Adipocyte (in vitro differentiated cells): ENCODE results near the gene HTR1D.
"Not testable (repeated sequence)": the region's sequence is repeated elsewhere in the genome, so short reads cannot be mapped to it uniquely, and the experiment has no call there.

ENCODE experiments used
- DNase-seq: peaks from one replicate; pipeline ENCODE4 v3.0.0-alpha.2; 2015; ENCODE audit warnings: low read depth
- H3K27me3 ChIP-seq: replicated peaks from 2 replicates; pipeline ENCODE4 v1.7.0; 2013; ENCODE audit warnings: mild to moderate bottlenecking, low read length, moderate library complexity; ENCODE audit not compliant: control insufficient read depth, insufficient read depth
- H3K36me3 ChIP-seq: 2 replicates; pipeline ENCODE4 v1.7.0; 2013; ENCODE audit warnings: low read length, mild to moderate bottlenecking, moderate library complexity; ENCODE audit not compliant: control insufficient read depth, insufficient read depth, severe bottlenecking
- H3K4me1 ChIP-seq: 2 replicates; pipeline ENCODE4 v1.7.0; 2013; ENCODE audit warnings: mild to moderate bottlenecking, low read length, moderate library complexity; ENCODE audit not compliant: control insufficient read depth, insufficient read depth
- H3K4me3 ChIP-seq: 2 replicates; pipeline ENCODE4 v1.7.0; 2013; ENCODE audit warnings: mild to moderate bottlenecking, low read length, moderate library complexity
- H3K9ac ChIP-seq: 2 replicates; pipeline ENCODE4 v1.7.0; 2013; ENCODE audit warnings: mild to moderate bottlenecking, low read length, moderate library complexity
- H3K9me3 ChIP-seq: 2 replicates; pipeline ENCODE4 v1.7.0; 2013; ENCODE audit warnings: mild to moderate bottlenecking, low read length, moderate library complexity; ENCODE audit not compliant: control insufficient read depth

The HTR1D gene

GRCh38 chr1:23196627-23197328, 20.5 kb downstream of the HTR1D start:
- Histone ChIP-seq H3K9ac (no peak overlapping the region), H3K4me1 (peaks cover 24% of the 10 kb centered on the region), H3K27me3 (no peaks in the 10 kb centered on the region), H3K36me3 (no peaks in the 10 kb centered on the region), H3K4me3 (no peak overlapping the region), H3K9me3 (no peaks in the 10 kb centered on the region)
- peak; percentile 92 for DNase-seq

GRCh38 chr1:23194119-23194984, 22.9 kb downstream of the HTR1D start:
- peak; percentile 73 for DNase-seq
- Histone ChIP-seq H3K4me3 (peak overlapping the region; percentile 63), H3K27me3 (peaks cover 7% of the 10 kb centered on the region), H3K9ac (peak overlapping the region; percentile 10), H3K9me3 (no peaks in the 10 kb centered on the region), H3K4me1 (peaks cover 24% of the 10 kb centered on the region), H3K36me3 (no peaks in the 10 kb centered on the region)

- H3K4me3 ChIP-seq, result no peak overlapping the region
- peaks cover 23% of the 10 kb centered on the region for H3K4me1 ChIP-seq
- H3K36me3 ChIP-seq, result no peaks in the 10 kb centered on the region
- H3K27me3 ChIP-seq, result peaks cover 7% of the 10 kb centered on the region
- H3K9ac ChIP-seq, result no peak overlapping the region
- H3K9me3 ChIP-seq, result no peaks in the 10 kb centered on the region
- no peak for DNase-seq
These were observed 23.7 kb downstream of the HTR1D start for GRCh38 chr1:23193391-23194118.

- DNase-seq, result no peak
- Histone ChIP-seq H3K9me3 (no peaks in the 10 kb centered on the region), H3K9ac (no peak overlapping the region), H3K4me1 (peaks cover 15% of the 10 kb centered on the region), H3K27me3 (peaks cover 7% of the 10 kb centered on the region), H3K4me3 (no peak overlapping the region), H3K36me3 (no peaks in the 10 kb centered on the region)
These were observed 26.1 kb downstream of the HTR1D start for GRCh38 chr1:23191199-23191598.

GRCh38 chr1:23188936-23189452, 28.3 kb downstream of the HTR1D start:
- not testable (repeated sequence) for H3K36me3 ChIP-seq, H3K27me3 ChIP-seq, H3K4me3 ChIP-seq, H3K4me1 ChIP-seq, H3K9ac ChIP-seq, H3K9me3 ChIP-seq
- peak; percentile 40 for DNase-seq

- H3K9ac ChIP-seq, result no peak overlapping the region
- no peak overlapping the region for H3K4me3 ChIP-seq
- H3K4me1 ChIP-seq, result no peaks in the 10 kb centered on the region
- DNase-seq, result no peak
- no peaks in the 10 kb centered on the region for H3K36me3 ChIP-seq
- H3K9me3 ChIP-seq, result no peaks in the 10 kb centered on the region
- peaks cover 9% of the 10 kb centered on the region for H3K27me3 ChIP-seq
These were observed 28.8 kb downstream of the HTR1D start for GRCh38 chr1:23188434-23188884.

GRCh38 chr1:23187637-23188036, 29.7 kb downstream of the HTR1D start:
- H3K9me3 ChIP-seq, result no peaks in the 10 kb centered on the region
- H3K27me3 ChIP-seq, result peaks cover 13% of the 10 kb centered on the region
- H3K36me3 ChIP-seq, result no peaks in the 10 kb centered on the region
- DNase-seq, result no peak
- H3K4me3 ChIP-seq, result no peak overlapping the region
- H3K4me1 ChIP-seq, result no peaks in the 10 kb centered on the region
- no peak overlapping the region for H3K9ac ChIP-seq

GRCh38 chr1:23185381-23185780, 31.9 kb downstream of the HTR1D start:
- Histone ChIP-seq H3K36me3 (no peaks in the 10 kb centered on the region), H3K4me1 (no peaks in the 10 kb centered on the region), H3K9me3 (no peaks in the 10 kb centered on the region), H3K9ac (no peak overlapping the region), H3K27me3 (peaks cover 13% of the 10 kb centered on the region), H3K4me3 (no peak overlapping the region)
- DNase-seq, result no peak

GRCh38 chr1:23184212-23184934, 32.9 kb downstream of the HTR1D start:
- H3K36me3 ChIP-seq, result no peaks in the 10 kb centered on the region
- H3K4me1 ChIP-seq, result no peaks in the 10 kb centered on the region
- DNase-seq, result peak; percentile 80
- H3K4me3 ChIP-seq, result peak overlapping the region; percentile 66
- no peak overlapping the region for H3K9ac ChIP-seq
- peaks cover 6% of the 10 kb centered on the region for H3K27me3 ChIP-seq
- no peaks in the 10 kb centered on the region for H3K9me3 ChIP-seq

- DNase-seq, result no peak
- Histone ChIP-seq H3K4me3 (no peak overlapping the region), H3K9me3 (no peaks in the 10 kb centered on the region), H3K36me3 (no peaks in the 10 kb centered on the region), H3K9ac (no peak overlapping the region), H3K27me3 (peaks cover 4% of the 10 kb centered on the region), H3K4me1 (peaks cover 11% of the 10 kb centered on the region)
These were observed 37.4 kb downstream of the HTR1D start for GRCh38 chr1:23179862-23180261.
